Measurements from ENCODE around the gene PLBD2. TPM values are rescaled to one million over a fixed set of nuclear protein-coding genes. Genes with fewer than 3 reads are reported as not detected.

PLBD2 gene
- total RNA-seq, 1 donor from 2014 or later: 44.8 TPM

DNA sequence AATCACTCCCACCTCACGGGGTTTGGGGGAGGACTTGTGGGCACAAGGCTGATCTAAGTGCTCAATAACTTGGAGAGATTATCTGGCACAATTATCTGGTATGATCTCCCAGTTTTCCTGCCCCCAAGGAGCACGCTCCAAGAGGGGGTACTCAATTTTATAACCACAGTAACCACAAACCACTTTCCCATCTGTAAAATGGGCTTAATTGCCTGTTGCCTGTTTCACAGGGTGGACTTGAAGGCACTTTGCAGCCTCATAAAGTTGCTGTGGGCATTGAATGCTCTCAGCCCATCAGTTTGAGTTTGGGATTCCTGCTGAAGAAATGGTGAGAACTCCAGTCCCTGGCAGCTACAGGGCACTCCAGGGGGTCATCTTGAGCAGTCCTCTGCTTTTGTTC is 27.9 kb upstream of the PLBD2 start:
- no peak overlapping the region for H3K4me3 ChIP-seq
- intact Hi-C loops (cut with DNase I): no loop called here
- no peaks in the 10 kb centered on the region for H3K27me3 ChIP-seq (ENCODE audit: low read depth)
- peaks cover 40% of the 10 kb centered on the region for H3K36me3 ChIP-seq
- H3K9me3 ChIP-seq: no peaks in the 10 kb centered on the region
- peaks cover 41% of the 10 kb centered on the region for H3K4me1 ChIP-seq
- TF ChIP-seq, protein P1, sequence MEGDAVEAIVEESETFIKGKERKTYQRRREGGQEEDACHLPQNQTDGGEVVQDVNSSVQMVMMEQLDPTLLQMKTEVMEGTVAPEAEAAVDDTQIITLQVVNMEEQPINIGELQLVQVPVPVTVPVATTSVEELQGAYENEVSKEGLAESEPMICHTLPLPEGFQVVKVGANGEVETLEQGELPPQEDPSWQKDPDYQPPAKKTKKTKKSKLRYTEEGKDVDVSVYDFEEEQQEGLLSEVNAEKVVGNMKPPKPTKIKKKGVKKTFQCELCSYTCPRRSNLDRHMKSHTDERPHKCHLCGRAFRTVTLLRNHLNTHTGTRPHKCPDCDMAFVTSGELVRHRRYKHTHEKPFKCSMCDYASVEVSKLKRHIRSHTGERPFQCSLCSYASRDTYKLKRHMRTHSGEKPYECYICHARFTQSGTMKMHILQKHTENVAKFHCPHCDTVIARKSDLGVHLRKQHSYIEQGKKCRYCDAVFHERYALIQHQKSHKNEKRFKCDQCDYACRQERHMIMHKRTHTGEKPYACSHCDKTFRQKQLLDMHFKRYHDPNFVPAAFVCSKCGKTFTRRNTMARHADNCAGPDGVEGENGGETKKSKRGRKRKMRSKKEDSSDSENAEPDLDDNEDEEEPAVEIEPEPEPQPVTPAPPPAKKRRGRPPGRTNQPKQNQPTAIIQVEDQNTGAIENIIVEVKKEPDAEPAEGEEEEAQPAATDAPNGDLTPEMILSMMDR (IDR thresholded peaks at IDR 0.05): no peak
- ATAC-seq: no peak
- DNase-seq: no peak
- no peak overlapping the region for H3K27ac ChIP-seq

DNA sequence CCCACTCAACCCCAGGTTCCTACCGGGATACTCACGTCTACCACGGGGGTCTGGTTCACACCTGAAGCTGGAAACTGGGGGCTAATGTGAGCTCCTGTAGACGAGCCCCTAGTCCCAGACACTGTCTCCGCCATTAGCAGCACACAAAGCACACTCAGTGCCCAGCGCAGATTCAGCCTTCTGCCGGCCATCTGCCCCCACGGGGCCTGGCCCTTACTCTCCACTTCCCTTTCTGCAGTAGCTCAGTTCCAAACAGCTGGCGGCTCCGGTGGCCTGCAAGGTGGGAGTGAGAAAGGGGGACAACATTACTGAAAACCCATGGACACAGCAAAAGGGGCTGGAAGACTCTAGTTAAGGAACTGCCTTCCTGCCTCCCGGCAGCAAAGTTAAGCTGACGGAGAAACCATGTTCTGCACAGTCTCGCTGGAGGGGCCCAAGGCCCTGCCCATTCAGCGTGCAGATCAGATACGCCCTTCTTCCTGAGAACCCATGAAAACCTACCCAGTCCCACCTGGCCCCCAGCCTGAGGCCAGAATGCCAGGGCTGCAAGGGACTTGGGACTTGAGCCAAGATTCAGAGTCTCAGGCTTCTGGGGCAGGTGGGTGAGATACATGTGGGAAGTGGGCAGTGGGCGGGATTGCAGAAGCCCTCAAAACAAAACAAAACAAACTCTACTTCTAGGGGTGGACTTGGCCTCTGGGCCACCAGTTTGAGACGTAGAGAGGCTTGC is 25.5 kb upstream of the PLBD2 start:
- intact Hi-C loops (cut with DNase I): no loop called here
- TF ChIP-seq, protein P1 (IDR thresholded peaks at IDR 0.05): no peak
- DNase-seq (no peak), ATAC-seq (no peak)
- peaks cover 27% of the 10 kb centered on the region for H3K4me1 ChIP-seq
- H3K27ac ChIP-seq: no peak overlapping the region
- no peaks in the 10 kb centered on the region for H3K27me3 ChIP-seq (ENCODE audit: low read depth)
- H3K9me3 ChIP-seq: no peaks in the 10 kb centered on the region
- peaks cover 40% of the 10 kb centered on the region for H3K36me3 ChIP-seq
- peak overlapping the region; percentile 93 for H3K4me3 ChIP-seq

- no peak for ATAC-seq
- TF ChIP-seq, protein P1 (IDR thresholded peaks at IDR 0.05): no peak
- DNase-seq: no peak
- H3K36me3 ChIP-seq: peaks cover 40% of the 10 kb centered on the region
- intact Hi-C loops (cut with DNase I): no loop called here
- H3K4me3 ChIP-seq: peak overlapping the region; percentile 93
- H3K27ac ChIP-seq: no peak overlapping the region
- H3K4me1 ChIP-seq: peaks cover 27% of the 10 kb centered on the region
- no peaks in the 10 kb centered on the region for H3K27me3 ChIP-seq (ENCODE audit: low read depth)
- H3K9me3 ChIP-seq: no peaks in the 10 kb centered on the region
These were observed 25.0 kb upstream of the PLBD2 start for GRCh38 chr12:113333418-113333750.

- intact Hi-C loops (cut with DNase I): no loop called here
- Histone ChIP-seq H3K27ac (peak overlapping the region; percentile 82), H3K4me1 (peaks cover 25% of the 10 kb centered on the region), H3K36me3 (peaks cover 37% of the 10 kb centered on the region), H3K27me3 (ENCODE audit: low read depth) (no peaks in the 10 kb centered on the region), H3K9me3 (no peaks in the 10 kb centered on the region), H3K4me3 (peak overlapping the region; percentile 93)
- TF ChIP-seq, protein P1 (IDR thresholded peaks at IDR 0.05): no peak
- ATAC-seq (peak; percentile 50 to 55), DNase-seq (peak; percentile 81)
These were observed 24.3 kb upstream of the PLBD2 start for GRCh38 chr12:113333877-113334785.

- TF ChIP-seq, protein P1 (IDR thresholded peaks at IDR 0.05): no peak
- peak; percentile 99 to 100 for ATAC-seq
These were observed 23.4 kb upstream of the PLBD2 start, which contains the start of gene SLC8B1 for GRCh38 chr12:113334786-113335539. Gene SLC8B1, minus strand, starts transcription at chr12:113335109. Its CDS starts 2,231 bp downstream, at chr12:113332878.

More at GRCh38 chr12:113334786-113335539, 23.4 kb upstream of the PLBD2 start, which contains the start of gene SLC8B1:
- peak within 1 kb of the TSS; percentile 82 for H3K27ac ChIP-seq
- no peaks in the 10 kb centered on the region for H3K27me3 ChIP-seq (ENCODE audit: low read depth)
- H3K36me3 ChIP-seq: peaks cover 28% of the 10 kb centered on the region
- intact Hi-C loops (cut with DNase I): no loop called here
- H3K4me1 ChIP-seq: peaks cover 18% of the 10 kb centered on the region
- no peaks in the 10 kb centered on the region for H3K9me3 ChIP-seq
- DNase-seq: peak; percentile 93
- H3K4me3 ChIP-seq: peak within 1 kb of the TSS; percentile 93

Data from lower lobe of right lung (tissue), 2 donors.